Measurements from ENCODE around the gene ALDH1A2.

- TF ChIP-seq CTCF (IDR thresholded peaks at IDR 0.05; ENCODE audit: insufficient read depth, low read length, poor library complexity, severe bottlenecking) (no peak), EZH2phosphoT487 (conservative IDR thresholded peaks at IDR 0.05; ENCODE audit: low read length) (no peak)
Measured at GRCh38 chr15:58103482-58103881, 38.0 kb upstream of the ALDH1A2 start.

All from SU-DHL-6 (cell line).